ENCODE measurements around the gene PROM1.

- no peak for TF ChIP-seq CTCF (IDR thresholded peaks at IDR 0.05)
- no peak for TF ChIP-seq POLR2A (IDR thresholded peaks at IDR 0.05)
- no peak for TF ChIP-seq EP300 (IDR thresholded peaks at IDR 0.05)
- no peak for TF ChIP-seq POLR2AphosphoS5 (IDR thresholded peaks at IDR 0.05)
These were observed 30.7 kb upstream of the PROM1 start for GRCh38 chr4:16114546-16114945.
